Measurements from ENCODE around the gene HUNK. TPM values are rescaled to one million over a fixed set of nuclear protein-coding genes. Genes with fewer than 3 reads are reported as not detected.
"Not testable (repeated sequence)": the region's sequence is repeated elsewhere in the genome, so short reads cannot be mapped to it uniquely, and the experiment has no call there.

Gene HUNK
- total RNA-seq, 1 experiment from 2014 or later: 4.8 TPM

GRCh38 chr21:32035617-32036016 is 162.8 kb downstream of the HUNK start:
- ChIA-PET CTCF (no interaction called here), POLR2A (no interaction called here)
- no peak for TF ChIP-seq CTCF (IDR thresholded peaks at IDR 0.05; ENCODE audit: insufficient read depth in 1 of 2, low read depth in 1 of 2, low read length in 1 of 2, severe bottlenecking in 1 of 2, unreplicated experiment in 1 of 2)
- Histone ChIP-seq H3K27me3 (replicated peaks; ENCODE audit: control insufficient read depth, insufficient read depth, low read length) (no peaks in the 10 kb centered on the region), H3K4me3 (ENCODE audit: low read depth, low read length) (no peak overlapping the region), H3K4me1 (no peaks in the 10 kb centered on the region), H3K36me3 (ENCODE audit: control insufficient read depth, insufficient read depth, low read length) (no peaks in the 10 kb centered on the region), H3K9me3 (no peaks in the 10 kb centered on the region)
- Mint-ChIP-seq H3K27me3 (ENCODE audit: insufficient read depth, unreplicated experiment) (peaks cover 12% of the 10 kb centered on the region), H3K4me3 (ENCODE audit: unreplicated experiment) (no peak overlapping the region), H3K9me3 (ENCODE audit: unreplicated experiment) (no peaks in the 10 kb centered on the region), H3K36me3 (ENCODE audit: insufficient read depth, unreplicated experiment) (no peaks in the 10 kb centered on the region), H3K4me1 (ENCODE audit: low read depth, unreplicated experiment) (no peaks in the 10 kb centered on the region), H3K27ac (ENCODE audit: unreplicated experiment) (no peak overlapping the region)
- intact Hi-C loops (cut with micrococcal nuclease; ENCODE audit: unreplicated experiment): no loop called here
- no peak for DNase-seq
- BruUV-seq (replicated peaks): no TSS peak

DNA sequence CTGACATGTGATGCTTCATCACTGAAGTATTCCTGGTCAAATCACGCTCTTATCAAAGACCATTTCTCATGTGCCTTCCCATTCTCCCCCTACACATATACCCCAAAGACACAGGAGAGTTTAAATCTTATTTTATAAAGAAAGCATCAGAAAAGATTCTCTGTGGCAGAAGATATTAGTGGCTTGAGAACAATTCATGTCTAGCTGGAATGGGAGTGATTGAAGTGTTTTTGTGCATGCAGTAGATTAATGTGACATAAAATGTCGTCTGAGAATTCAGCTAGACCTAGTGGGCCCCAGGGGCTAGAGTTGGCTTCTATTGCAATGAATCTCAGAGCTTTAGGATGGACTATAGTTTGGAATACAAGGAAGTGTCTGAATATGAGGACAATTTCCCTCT is 163.9 kb downstream of the HUNK start:
- CTCF ChIA-PET: no interaction called here
- BruUV-seq (replicated peaks): no TSS peak
- Histone ChIP-seq H3K36me3 (ENCODE audit: control insufficient read depth, insufficient read depth, low read length) (no peaks in the 10 kb centered on the region), H3K27me3 (replicated peaks; ENCODE audit: control insufficient read depth, insufficient read depth, low read length) (no peaks in the 10 kb centered on the region), H3K4me1 (no peaks in the 10 kb centered on the region), H3K9me3 (no peaks in the 10 kb centered on the region), H3K4me3 (ENCODE audit: low read depth, low read length) (no peak overlapping the region)
- TF ChIP-seq CTCF (IDR thresholded peaks at IDR 0.05; ENCODE audit: insufficient read depth in 1 of 2, low read depth in 1 of 2, low read length in 1 of 2, severe bottlenecking in 1 of 2, unreplicated experiment in 1 of 2): no peak
- Mint-ChIP-seq H3K27ac (ENCODE audit: unreplicated experiment) (no peak overlapping the region), H3K4me3 (ENCODE audit: unreplicated experiment) (no peak overlapping the region), H3K4me1 (ENCODE audit: low read depth, unreplicated experiment) (no peaks in the 10 kb centered on the region), H3K36me3 (ENCODE audit: insufficient read depth, unreplicated experiment) (no peaks in the 10 kb centered on the region), H3K9me3 (ENCODE audit: unreplicated experiment) (no peaks in the 10 kb centered on the region), H3K27me3 (ENCODE audit: insufficient read depth, unreplicated experiment) (peaks cover 13% of the 10 kb centered on the region)
- intact Hi-C loops (cut with micrococcal nuclease; ENCODE audit: unreplicated experiment): no loop called here
- DNase-seq: no peak
- POLR2A ChIA-PET: no interaction called here

GRCh38 chr21:32038751-32039150 is 165.9 kb downstream of the HUNK start:
- H3K9me3 ChIP-seq; BruUV-seq (replicated peaks); H3K4me1 Mint-ChIP-seq (ENCODE audit: low read depth, unreplicated experiment); H3K36me3 Mint-ChIP-seq (ENCODE audit: insufficient read depth, unreplicated experiment); DNase-seq; POLR2A ChIA-PET; H3K4me3 ChIP-seq (ENCODE audit: low read depth, low read length); H3K4me3 Mint-ChIP-seq (ENCODE audit: unreplicated experiment); CTCF ChIA-PET; H3K27ac Mint-ChIP-seq (ENCODE audit: unreplicated experiment); H3K36me3 ChIP-seq (ENCODE audit: control insufficient read depth, insufficient read depth, low read length); intact Hi-C loops (cut with micrococcal nuclease; ENCODE audit: unreplicated experiment); H3K27me3 ChIP-seq (replicated peaks; ENCODE audit: control insufficient read depth, insufficient read depth, low read length); H3K4me1 ChIP-seq: not testable (repeated sequence)
- peaks cover 13% of the 10 kb centered on the region for H3K27me3 Mint-ChIP-seq (ENCODE audit: insufficient read depth, unreplicated experiment)
- peaks cover 12% of the 10 kb centered on the region for H3K9me3 Mint-ChIP-seq (ENCODE audit: unreplicated experiment)

GRCh38 chr21:32043458-32043857 is 170.6 kb downstream of the HUNK start:
- TF ChIP-seq CTCF (IDR thresholded peaks at IDR 0.05; ENCODE audit: insufficient read depth in 1 of 2, low read depth in 1 of 2, low read length in 1 of 2, severe bottlenecking in 1 of 2, unreplicated experiment in 1 of 2): no peak
- no peaks in the 10 kb centered on the region for H3K4me1 Mint-ChIP-seq (ENCODE audit: low read depth, unreplicated experiment)
- POLR2A ChIA-PET: no interaction called here
- H3K27me3 Mint-ChIP-seq (ENCODE audit: insufficient read depth, unreplicated experiment): peaks cover 11% of the 10 kb centered on the region
- CTCF ChIA-PET: no interaction called here
- BruUV-seq (replicated peaks): no TSS peak
- no peak overlapping the region for H3K4me3 Mint-ChIP-seq (ENCODE audit: unreplicated experiment)
- no peaks in the 10 kb centered on the region for H3K9me3 ChIP-seq
- no peaks in the 10 kb centered on the region for H3K27me3 ChIP-seq (replicated peaks; ENCODE audit: control insufficient read depth, insufficient read depth, low read length)
- H3K4me1 ChIP-seq: no peaks in the 10 kb centered on the region
- H3K36me3 Mint-ChIP-seq (ENCODE audit: insufficient read depth, unreplicated experiment): no peaks in the 10 kb centered on the region
- H3K36me3 ChIP-seq (ENCODE audit: control insufficient read depth, insufficient read depth, low read length): no peaks in the 10 kb centered on the region
- intact Hi-C loops (cut with micrococcal nuclease; ENCODE audit: unreplicated experiment): no loop called here
- no peak overlapping the region for H3K27ac Mint-ChIP-seq (ENCODE audit: unreplicated experiment)
- H3K4me3 ChIP-seq (ENCODE audit: low read depth, low read length): no peak overlapping the region
- peaks cover 12% of the 10 kb centered on the region for H3K9me3 Mint-ChIP-seq (ENCODE audit: unreplicated experiment)
- no peak for DNase-seq
